NCI-H2171 (cell line): ENCODE results near the gene SPAG6.
"Not testable (repeated sequence)": the region's sequence is repeated elsewhere in the genome, so short reads cannot be mapped to it uniquely, and the experiment has no call there.

Experiments used
- DNase-seq: peaks from one replicate; lab custom pipeline; 2025; lab: John Stamatoyannopoulos, UW

SPAG6 gene

DNA sequence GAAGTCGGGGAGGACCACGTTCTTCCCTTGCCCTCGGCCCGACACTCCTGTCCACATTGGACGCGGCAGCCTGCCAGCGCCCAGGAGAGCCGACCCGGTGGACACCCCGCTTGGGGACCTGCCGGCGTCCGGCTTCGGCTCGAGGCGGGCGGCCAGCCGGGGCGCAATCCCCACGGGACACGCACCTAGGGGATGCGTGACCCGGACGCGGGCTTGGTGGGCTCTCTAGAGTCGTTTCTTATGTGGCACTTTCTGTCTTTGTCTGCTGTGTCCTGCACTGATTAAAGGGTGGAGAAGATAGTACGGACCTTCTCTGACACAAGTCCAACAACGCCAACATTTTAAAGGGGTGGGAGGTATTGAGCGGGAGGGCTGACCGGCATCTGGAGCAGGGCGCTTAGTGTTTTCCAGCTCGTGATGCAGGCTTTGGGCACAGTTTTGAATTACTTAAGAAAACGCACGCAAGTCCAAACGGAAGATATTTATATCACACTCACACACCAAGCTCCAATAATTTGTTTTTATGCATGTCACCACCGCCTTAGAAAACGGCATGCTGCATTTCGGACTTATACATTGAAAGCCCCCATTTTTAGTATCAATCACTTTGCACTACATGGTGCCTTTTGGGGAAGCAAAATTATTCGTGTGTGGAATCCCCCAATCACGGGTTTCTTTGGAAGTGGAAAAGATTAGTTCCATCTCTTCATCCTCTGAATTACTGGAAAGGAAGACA is 3.9 kb upstream of the SPAG6 start:
- DNase-seq: no peak

DNA sequence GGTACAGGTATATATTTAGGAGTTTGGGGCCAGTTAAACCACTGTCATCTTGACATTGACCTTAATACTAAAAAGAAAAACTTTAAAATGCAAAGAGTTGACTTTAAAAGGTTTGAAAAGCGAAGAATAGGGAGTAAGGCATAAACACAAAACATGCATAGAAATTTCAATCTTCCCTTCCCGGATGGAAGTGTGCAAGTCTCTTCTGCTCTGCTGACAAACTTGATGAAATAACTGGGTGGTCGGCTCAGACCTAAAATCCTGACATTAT is 3.4 kb upstream of the SPAG6 start:
- DNase-seq: no peak

- DNase-seq: no peak
Observed at GRCh38 chr10:22342421-22342820, 2.9 kb upstream of the SPAG6 start.

DNA sequence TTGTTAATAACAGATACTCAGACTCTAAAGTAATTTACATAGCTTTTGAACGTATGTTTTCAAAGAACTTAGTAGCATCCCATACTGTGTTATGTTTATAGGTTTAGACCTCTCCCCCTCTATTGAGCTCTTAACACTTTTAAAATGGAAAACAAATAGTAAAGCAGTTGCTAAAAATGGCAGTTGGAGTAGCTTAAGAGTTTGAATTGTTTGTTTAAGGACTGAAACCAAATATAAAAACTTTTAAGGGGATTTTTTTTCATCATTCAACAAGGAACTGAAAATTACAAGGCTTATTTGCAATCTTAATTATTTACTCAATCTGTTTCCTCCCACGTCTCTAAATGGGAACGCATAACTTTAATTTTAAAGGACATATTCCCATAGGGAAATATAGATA is 1.6 kb upstream of the SPAG6 start:
- DNase-seq: no peak

GRCh38 chr10:22344249-22344648 is 1.0 kb upstream of the SPAG6 start:
- no peak for DNase-seq

GRCh38 chr10:22344781-22345300 is 455 bp upstream of the SPAG6 start:
- no peak for DNase-seq

DNA sequence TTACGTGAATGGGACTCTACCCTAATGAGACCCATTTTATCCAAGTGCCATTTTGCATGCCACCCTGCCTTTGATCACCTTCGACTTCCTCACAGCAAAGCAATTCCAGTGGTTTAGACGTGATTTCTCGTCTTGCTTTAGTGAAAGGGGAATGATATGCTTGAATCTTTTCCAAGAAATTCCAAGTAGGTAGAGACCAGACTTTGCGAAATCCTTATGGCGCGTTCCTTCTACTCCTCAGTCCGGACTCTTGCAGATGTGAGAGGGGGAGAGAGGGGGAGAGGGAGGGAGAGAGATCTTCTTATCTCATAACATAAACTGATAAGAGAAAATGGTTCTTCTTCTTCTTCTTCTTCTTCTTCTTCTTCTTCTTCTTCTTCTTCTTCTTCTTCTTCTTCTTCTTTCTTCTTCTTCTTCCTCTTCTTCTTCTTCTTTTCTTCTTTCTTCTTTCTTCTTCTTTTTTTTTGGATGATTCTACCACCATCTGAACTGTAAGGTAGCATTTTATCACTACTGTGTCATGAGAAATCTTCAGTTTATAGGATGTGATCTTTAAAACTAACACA is 883 bp downstream of the SPAG6 start:
- no peak for DNase-seq

DNA sequence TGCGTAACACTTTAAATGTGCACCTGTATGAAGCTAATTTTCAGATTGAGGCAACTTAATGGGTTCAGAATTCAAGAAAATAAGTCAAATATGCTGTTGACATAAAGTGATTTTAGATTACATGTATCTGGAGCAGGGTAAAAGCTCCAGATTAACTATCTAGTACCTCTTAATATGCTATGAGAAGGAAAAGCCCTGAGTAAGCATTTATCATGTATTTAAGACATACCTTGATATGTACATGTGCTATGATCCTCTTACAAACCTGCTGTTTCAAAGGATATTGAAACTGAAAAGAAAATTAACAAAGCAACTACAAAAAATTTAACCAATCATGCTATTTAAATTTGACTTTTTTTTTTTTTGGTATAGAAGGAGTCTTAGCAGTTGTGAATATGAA is 4.5 kb downstream of the SPAG6 start:
- no peak for DNase-seq

DNA sequence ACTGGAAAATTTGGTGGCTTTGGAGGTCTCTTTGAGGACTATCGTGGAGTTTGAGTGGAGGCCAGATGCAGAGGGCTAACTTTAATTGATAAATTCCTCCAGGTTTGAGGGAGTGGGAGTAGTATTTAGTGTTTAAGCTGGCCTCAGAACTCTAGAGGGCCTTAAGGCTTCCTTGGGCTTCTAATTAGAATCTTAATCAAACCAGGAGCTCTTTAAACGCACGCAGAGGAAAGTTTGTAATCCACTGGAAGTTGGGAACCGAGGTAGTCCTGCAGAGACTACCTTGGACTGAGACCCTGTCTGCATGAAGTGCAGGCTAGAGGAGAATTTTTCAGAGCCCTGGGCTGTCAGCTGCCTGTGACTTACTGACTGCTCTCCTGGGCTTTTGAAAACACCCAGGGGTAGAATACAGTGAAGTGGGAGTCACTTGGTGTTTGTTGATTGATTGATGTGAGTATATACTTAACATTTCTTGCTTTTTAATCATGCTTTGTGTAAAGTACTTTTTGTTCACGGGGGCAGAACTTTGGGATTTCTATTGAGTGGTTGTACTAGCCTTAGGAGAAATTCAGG is 5.9 kb downstream of the SPAG6 start:
- no peak for DNase-seq

DNA sequence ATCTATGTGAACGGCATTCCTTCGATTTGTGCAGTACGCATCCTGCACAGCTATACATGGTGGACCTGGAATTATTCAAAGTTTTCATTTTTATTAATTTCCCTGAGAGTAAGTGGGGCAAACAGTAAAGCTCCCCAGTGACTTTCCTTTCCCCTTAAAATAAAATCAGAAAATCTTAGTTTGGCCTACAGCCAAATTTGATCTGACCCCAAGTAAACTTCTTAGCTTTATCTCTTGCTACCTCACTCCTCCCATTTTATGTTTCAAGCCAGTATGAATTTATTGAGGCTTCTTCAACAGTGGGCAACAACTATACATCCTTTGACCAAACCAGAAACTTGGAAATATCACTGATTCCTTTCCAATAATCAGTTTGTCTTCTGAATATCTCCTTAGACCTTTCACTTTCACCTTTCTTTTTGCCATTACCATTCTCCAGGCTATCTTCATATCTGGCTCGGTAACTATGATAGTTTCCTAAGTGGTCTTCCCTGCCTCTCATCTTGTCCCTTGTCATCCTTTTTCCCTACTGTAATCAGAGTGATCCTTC is 11.1 kb downstream of the SPAG6 start:
- DNase-seq: no peak

GRCh38 chr10:22357770-22358169 is 12.5 kb downstream of the SPAG6 start:
- not testable (repeated sequence) for DNase-seq

GRCh38 chr10:22363305-22363704 is 18.0 kb downstream of the SPAG6 start:
- no peak for DNase-seq

GRCh38 chr10:22364407-22365140 is 19.3 kb downstream of the SPAG6 start:
- DNase-seq: no peak

GRCh38 chr10:22365233-22365632 is 19.9 kb downstream of the SPAG6 start:
- no peak for DNase-seq

DNA sequence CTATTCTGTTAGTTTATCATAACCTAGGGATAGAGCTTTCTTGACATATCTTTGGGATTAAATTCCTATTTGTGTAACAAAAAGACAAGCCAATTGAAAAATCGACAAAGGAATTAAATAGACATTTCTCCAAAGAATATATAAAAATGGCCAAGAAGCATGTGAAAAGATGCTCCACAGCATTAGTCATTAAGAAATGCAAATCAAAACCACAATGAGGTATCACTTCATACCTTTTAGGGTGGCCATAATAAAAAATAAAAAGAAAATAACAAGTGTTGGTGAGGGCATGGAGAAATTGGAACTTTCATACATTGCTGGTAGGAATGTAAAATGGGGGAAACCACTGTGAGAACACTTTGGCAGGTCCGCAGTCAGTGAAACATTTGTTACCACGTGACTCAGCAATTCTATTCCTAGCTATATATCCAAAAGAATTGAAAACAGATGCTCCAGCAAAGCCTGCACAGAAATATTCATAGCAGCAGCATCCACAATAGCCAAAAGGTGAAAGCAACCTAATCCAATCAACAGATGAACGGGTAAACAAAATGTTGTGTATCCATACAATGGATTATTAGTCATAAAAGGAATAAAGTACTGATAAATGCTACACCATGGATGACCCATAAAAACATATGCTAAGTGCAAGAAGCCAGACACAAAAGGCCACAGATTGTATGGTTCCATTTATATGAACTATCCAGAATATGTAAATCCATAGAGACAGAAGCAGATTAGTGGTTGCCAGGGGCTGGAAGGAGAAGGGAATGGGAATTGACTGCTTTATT is 20.5 kb downstream of the SPAG6 start:
- DNase-seq: no peak

DNA sequence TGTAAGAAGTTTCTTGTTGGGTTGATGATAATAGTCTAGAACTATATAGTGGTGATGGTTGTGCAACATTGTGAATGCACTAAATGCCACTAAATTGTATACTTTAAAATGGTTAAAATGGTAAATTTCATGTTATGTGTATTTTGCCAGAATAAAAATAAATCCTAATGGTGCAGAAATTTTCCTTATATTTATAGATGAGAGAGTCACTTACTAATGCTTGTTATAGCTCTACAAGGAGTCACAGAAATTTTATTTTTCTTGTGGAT is 21.1 kb downstream of the SPAG6 start:
- DNase-seq: no peak

- DNase-seq: no peak
Observed at GRCh38 chr10:22366771-22367170, 21.5 kb downstream of the SPAG6 start.

GRCh38 chr10:22367471-22367870 is 22.2 kb downstream of the SPAG6 start:
- no peak for DNase-seq

GRCh38 chr10:22368402-22368801 is 23.1 kb downstream of the SPAG6 start:
- no peak for DNase-seq

DNA sequence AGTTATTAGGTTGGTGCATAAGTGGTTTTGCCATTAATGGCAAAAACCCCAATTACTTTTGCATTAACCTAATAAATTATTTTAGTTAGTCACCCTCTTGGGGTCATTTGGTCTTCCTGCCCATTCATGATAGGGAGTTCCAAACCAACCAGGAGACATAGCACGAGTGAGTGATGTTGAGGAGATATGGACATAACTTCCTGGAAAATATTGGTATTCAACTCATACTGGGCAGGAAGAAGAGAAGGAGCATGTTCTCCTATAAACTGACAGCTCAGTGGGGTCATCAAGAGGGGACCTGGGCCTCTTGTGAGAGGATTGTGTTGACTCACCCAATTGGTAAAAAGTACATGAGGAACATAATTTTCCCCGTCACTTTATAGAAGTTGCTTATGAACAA is 23.7 kb downstream of the SPAG6 start:
- DNase-seq: no peak

DNA sequence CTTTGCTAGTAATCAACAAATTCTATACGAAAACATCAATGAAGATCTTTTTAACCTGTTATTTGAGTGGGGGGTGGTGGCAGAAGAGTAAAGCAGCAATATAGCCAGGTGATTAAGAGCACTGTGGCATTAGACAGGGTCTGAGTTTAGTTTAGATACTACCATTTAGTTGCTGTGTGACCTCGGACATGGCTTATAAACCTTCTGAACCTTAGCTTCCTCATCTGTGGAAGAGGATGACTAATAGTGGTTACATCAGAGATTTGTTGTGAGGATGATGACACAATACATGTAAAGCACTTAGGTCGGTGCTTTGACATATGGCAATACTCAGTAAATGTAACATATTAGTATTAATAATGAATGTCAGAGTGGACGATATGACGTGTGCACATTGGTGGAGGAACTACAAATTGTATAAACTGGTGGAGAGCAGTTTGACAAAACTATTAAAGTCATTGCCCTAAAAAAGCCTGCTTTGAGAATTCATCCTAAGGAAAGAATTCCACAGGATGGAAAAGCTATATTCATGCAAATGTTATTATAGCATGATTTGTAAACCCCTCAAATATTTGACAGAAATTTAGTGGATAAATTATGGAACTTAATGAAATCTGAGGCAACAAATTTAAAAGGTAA is 24.3 kb downstream of the SPAG6 start:
- DNase-seq: no peak

DNA sequence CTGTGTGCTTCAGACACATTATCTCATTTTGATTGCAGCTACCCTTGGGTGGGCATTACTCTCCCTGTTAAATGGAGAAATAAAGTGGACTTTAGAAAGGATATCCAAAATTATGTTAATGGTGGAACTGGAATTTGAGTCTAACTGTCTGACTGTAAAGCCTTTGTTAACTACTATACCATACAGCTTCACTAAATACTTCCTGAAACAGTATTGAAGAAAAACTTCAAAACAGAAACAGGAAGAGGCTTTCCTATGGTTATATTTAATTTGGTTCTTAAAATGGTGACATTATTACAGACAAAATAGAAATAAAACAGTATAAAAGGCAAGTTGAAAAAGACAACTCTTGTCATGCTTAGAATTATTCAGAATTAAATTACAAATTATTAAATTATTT is 25.0 kb downstream of the SPAG6 start:
- no peak for DNase-seq
